Right lobe of liver (tissue), 4 donors: ENCODE measurements around the gene ZFP30.

ENCODE experiments used
- CTCF ChIP-seq, 4 donors: fragments of 200-600 bp in 3 of 4; fragments of 450-650 bp in 1 of 4; IDR thresholded peaks; one replicate each; pipeline versions ENCODE4 v1.5.1 to v1.8.0; 2016 to 2022; ENCODE audit warnings: antibody characterized with exemption in 4 of 4, mild to moderate bottlenecking in 2 of 4
- POLR2A ChIP-seq: fragments of 450-650 bp; IDR thresholded peaks from one replicate; pipeline ENCODE4 v1.6.1; 2017; ENCODE audit warnings: antibody characterized with exemption, mild to moderate bottlenecking
- donor health status: DM: no; HTN: no; CAD: no.
- donor health status: DM: no; HTN: no; CAD: no.
- donor health status: DM: no; HTN: yes; CAD: no.

GRCh38 chr19:37655301-37655688 lies at the start of gene ZFP30:
- TF ChIP-seq CTCF (IDR thresholded peaks at IDR 0.05) = no peak
- TF ChIP-seq POLR2A = peak; percentile 55
